IMR-90 (cell line): Measurements from ENCODE around the gene COPS4. TPM values are rescaled to one million over a fixed set of nuclear protein-coding genes. Genes with fewer than 3 reads are reported as not detected.

Experiments
- ATAC-seq: fragments of 200-7000 bp; cut with Tn5 transposase; 2 replicates; pipeline ENCODE4 v1.9.1; 2020; ENCODE audit warnings: low read depth, mild to moderate bottlenecking, moderate library complexity
- BruUV-seq: library from RNA; stranded (reverse); fragments of 400-500 nt; replicated peaks from 2 replicates; lab custom pipeline; 2021; lab: Mats Ljungman, UMichigan
- CTCF ChIA-PET: fragments of 300-600 bp; formaldehyde crosslinking; extraction: SDS; loops from one replicate; lab custom pipeline; 2021; ENCODE audit warnings: antibody characterized with exemption; lab: Yijun Ruan, JAX
- POLR2A ChIA-PET: fragments of 300-600 bp; sonication (Branson Sonifier 250); formaldehyde crosslinking; loops from one replicate; lab custom pipeline; 2022; ENCODE audit warnings: antibody characterized with exemption; ENCODE audit not compliant: unreplicated experiment; lab: Charles Lee
- DNase-seq: peaks from one replicate; pipeline ENCODE4 v3.0.0; 2013
- H2AFZ ChIP-seq: replicated peaks from 2 replicates; pipeline ENCODE3; 2013; ENCODE audit warnings: low read length, mild to moderate bottlenecking; ENCODE audit not compliant: poor library complexity
- H2AK5ac ChIP-seq: 2 replicates; pipeline ENCODE4 v1.6.1; 2013; ENCODE audit warnings: low read depth, low read length, inconsistent platforms
- H2AK9ac ChIP-seq: replicated peaks from 2 replicates; pipeline ENCODE3; 2013; ENCODE audit warnings: mild to moderate bottlenecking, low read depth, low read length, moderate library complexity; ENCODE audit not compliant: poor library complexity
- H2BK120ac ChIP-seq: 2 replicates; pipeline ENCODE4 v1.6.1; 2013; ENCODE audit warnings: low read depth, low read length, inconsistent platforms
- H2BK15ac ChIP-seq: 3 replicates; pipeline ENCODE4 v1.6.1; 2013; ENCODE audit warnings: low read depth, low read length, inconsistent platforms
- H2BK20ac ChIP-seq: 2 replicates; pipeline ENCODE4 v1.6.1; 2013; ENCODE audit warnings: low read depth, mild to moderate bottlenecking, inconsistent platforms, low read length, moderate library complexity
- H2BK5ac ChIP-seq: 2 replicates; pipeline ENCODE4 v1.6.1; 2013; ENCODE audit warnings: mild to moderate bottlenecking, low read depth, low read length, inconsistent platforms; ENCODE audit not compliant: poor library complexity, severe bottlenecking
- H3K14ac ChIP-seq: replicated peaks from 2 replicates; pipeline ENCODE4 v1.6.1; 2013; ENCODE audit warnings: low read depth, low read length, inconsistent platforms
- H3K18ac ChIP-seq: 2 replicates; pipeline ENCODE4 v1.6.1; 2013; ENCODE audit warnings: low read depth, low read length, control low read depth
- H3K23ac ChIP-seq: 2 replicates; pipeline ENCODE4 v1.6.1; 2013; ENCODE audit warnings: low read depth, low read length, inconsistent platforms
- H3K27ac ChIP-seq: 2 replicates; pipeline ENCODE4 v1.5.1; 2013; ENCODE audit warnings: mild to moderate bottlenecking, control low read depth, low read length; ENCODE audit not compliant: insufficient read depth
- H3K27me3 ChIP-seq: 2 replicates; pipeline ENCODE4 v1.6.1; 2013; ENCODE audit warnings: low read length; ENCODE audit not compliant: control insufficient read depth, insufficient read depth
- H3K36me3 ChIP-seq: 2 replicates; pipeline ENCODE4 v1.6.1; 2013; ENCODE audit warnings: low read length, mixed read lengths; ENCODE audit not compliant: control insufficient read depth, insufficient read depth
- H3K4ac ChIP-seq: 2 replicates; pipeline ENCODE4 v1.6.1; 2013; ENCODE audit warnings: low read depth, low read length, inconsistent platforms
- H3K4me1 ChIP-seq: 2 replicates; pipeline ENCODE4 v1.6.1; 2013; ENCODE audit warnings: low read length, mixed read lengths; ENCODE audit not compliant: control insufficient read depth, insufficient read depth
- H3K4me2 ChIP-seq: 2 replicates; pipeline ENCODE4 v1.6.1; 2013; ENCODE audit warnings: low read depth, mild to moderate bottlenecking, control low read depth, low read length, moderate library complexity
- H3K4me3 ChIP-seq: 2 replicates; pipeline ENCODE4 v1.5.1; 2013; ENCODE audit warnings: low read depth, mild to moderate bottlenecking, control low read depth, low read length, moderate library complexity; ENCODE audit not compliant: insufficient read depth
- H3K56ac ChIP-seq: 2 replicates; pipeline ENCODE4 v1.6.1; 2013; ENCODE audit warnings: low read length, inconsistent platforms; ENCODE audit not compliant: insufficient read depth; ENCODE audit errors: extremely low read depth
- H3K79me1 ChIP-seq, 2 experiments: 2 replicates each; pipeline ENCODE4 v1.6.1; 2013; ENCODE audit warnings: low read length in 2 of 2, inconsistent platforms in 1 of 2, low read depth in 1 of 2
- H3K9ac ChIP-seq: 2 replicates; pipeline ENCODE4 v1.6.1; 2013; ENCODE audit warnings: low read depth, low read length, control low read depth
- H3K9me1 ChIP-seq: 2 replicates; pipeline ENCODE4 v1.6.1; 2013; ENCODE audit warnings: low read length, inconsistent platforms; ENCODE audit not compliant: insufficient read depth
- H3K9me3 ChIP-seq: 2 replicates; pipeline ENCODE4 v1.6.1; 2013; ENCODE audit warnings: low read length; ENCODE audit not compliant: control insufficient read depth, insufficient read depth
- H4K20me1 ChIP-seq: 2 replicates; pipeline ENCODE4 v1.6.1; 2013; ENCODE audit warnings: low read length, inconsistent platforms; ENCODE audit not compliant: insufficient read depth
- H4K5ac ChIP-seq: 2 replicates; pipeline ENCODE4 v1.6.1; 2013; ENCODE audit warnings: mild to moderate bottlenecking, low read depth, low read length, control low read depth
- H4K8ac ChIP-seq, 2 experiments: 2 replicates each; pipeline ENCODE4 v1.6.1; 2013; ENCODE audit warnings: low read depth in 2 of 2, low read length in 2 of 2, control low read depth in 1 of 2, inconsistent platforms in 1 of 2
- H4K91ac ChIP-seq: 2 replicates; pipeline ENCODE4 v1.6.1; 2013; ENCODE audit warnings: low read depth, low read length, inconsistent platforms; ENCODE audit not compliant: insufficient read depth
- POLR2A ChIP-seq: IDR thresholded peaks from 2 replicates; pipeline ENCODE4 v1.6.1; 2012; ENCODE audit warnings: mild to moderate bottlenecking, low read depth, low read length
- WGBS, 2 experiments: methylation state at CpG; one replicate each; pipeline versions ENCODE4 v1.1.5 to v1.1.7; 2013; ENCODE audit warnings: missing lambda C conversion rate in 2 of 2; ENCODE audit not compliant: insufficient read length in 1 of 2; ENCODE audit errors: extremely low coverage in 2 of 2; 5-methylcytosine and 5-hydroxymethylcytosine counted together
- dilution Hi-C: fragments of 300-500 bp; cut with HindIII; formaldehyde crosslinking; loops from one replicate; pipeline ENCODE4 v1.14.3; 2018; ENCODE audit warnings: low sequenced_read_pairs; ENCODE audit not compliant: unreplicated experiment
- in situ Hi-C: fragments of 300-500 bp; cut with MboI; formaldehyde crosslinking; loops from 3 replicates; pipeline ENCODE4 v1.14.3; 2019; ENCODE audit warnings: low sequenced_read_pairs, inconsistent platforms, mixed read lengths
- intact Hi-C: fragments of 100-400 bp; cut with micrococcal nuclease; formaldehyde crosslinking; loops from 2 replicates; pipeline ENCODE4 v1.10.0; 2022
- polyA plus RNA-seq, 3 experiments: library from polyadenylated mRNA; depleted of rRNA; stranded (reverse); fragments of >200 nt; gene quantifications; 2 replicates each; pipeline ENCODE4 v1.2.3, GENCODE V29; 2012; ENCODE audit warnings: low replicate concordance in 1 of 3
- total RNA-seq: library from RNA; depleted of rRNA; stranded (reverse); fragments of >200 nt; gene quantifications from 2 replicates; pipeline ENCODE4 v1.2.3, GENCODE V29; 2012
- TF ChIP-seq, protein P1 (sequence below): fragments of 150-350 bp; IDR thresholded peaks from 2 replicates; pipeline ENCODE4 v1.6.1; 2017; ENCODE audit warnings: mild to moderate bottlenecking, antibody characterized with exemption, low read length, low read depth

The COPS4 gene
- total and polyA plus RNA-seq, 2 of the 4 experiments (the other 2 are of a cell fraction), result 40.1 to 115 TPM

DNA sequence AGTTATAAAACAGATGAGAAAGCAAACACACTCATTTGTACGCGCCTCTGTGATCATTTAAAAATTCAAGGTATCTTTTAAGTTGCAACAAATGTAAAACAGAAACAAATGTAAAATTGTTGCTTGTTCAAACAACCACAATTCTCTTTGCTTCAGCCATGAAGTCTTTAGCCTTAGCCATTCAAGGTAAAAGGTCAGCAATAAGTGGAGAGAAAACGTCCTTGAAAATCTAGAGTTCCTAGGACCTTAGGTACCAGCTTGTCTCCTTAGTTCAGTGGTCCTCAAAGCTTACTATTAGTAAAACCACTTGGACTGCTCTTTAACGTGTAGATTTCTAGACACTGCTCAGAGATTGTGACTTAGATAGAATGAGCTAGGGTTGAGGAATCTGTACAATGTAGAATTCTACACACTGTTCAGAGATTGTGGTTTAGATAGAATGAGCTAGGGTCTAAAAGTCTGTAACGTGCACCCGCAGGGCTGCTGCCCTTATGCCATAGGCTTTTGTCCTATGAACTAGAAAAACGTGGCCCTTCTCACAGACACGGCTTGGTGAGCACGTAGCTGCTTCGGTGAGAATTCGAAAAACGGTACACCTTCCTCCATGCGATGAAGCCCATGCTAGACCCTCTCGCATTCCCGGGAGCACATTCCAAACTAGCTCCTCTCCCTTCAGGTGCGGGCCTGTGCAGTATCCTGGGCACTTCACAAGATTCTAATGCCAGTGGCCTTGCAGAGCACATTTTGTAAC, 77.9 kb downstream of the COPS4 start (continued):
- TF ChIP-seq, protein P1, sequence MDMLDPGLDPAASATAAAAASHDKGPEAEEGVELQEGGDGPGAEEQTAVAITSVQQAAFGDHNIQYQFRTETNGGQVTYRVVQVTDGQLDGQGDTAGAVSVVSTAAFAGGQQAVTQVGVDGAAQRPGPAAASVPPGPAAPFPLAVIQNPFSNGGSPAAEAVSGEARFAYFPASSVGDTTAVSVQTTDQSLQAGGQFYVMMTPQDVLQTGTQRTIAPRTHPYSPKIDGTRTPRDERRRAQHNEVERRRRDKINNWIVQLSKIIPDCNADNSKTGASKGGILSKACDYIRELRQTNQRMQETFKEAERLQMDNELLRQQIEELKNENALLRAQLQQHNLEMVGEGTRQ, result no peak

DNA sequence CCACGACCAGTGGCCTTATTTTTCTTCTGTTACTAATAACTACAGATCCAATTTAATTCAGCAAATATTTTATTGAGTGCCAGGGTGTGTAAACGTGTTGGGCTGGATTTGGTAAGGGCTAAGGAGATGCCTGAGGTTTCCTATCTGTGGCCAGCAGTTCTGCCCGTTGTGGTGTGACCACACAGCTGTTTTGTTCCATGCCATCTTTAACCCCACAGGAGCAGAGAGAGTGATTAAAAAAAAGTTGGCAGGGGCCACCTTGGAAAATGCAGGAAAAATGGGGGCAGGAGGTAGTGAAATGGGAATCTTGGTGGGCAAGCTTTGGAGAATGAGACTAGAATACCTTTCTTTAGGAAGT, 78.4 kb downstream of the COPS4 start:
- intact Hi-C loops, result no loop called here
- ChIA-PET CTCF (interaction anchor here (1.0 kb wide), 1 partner anchor 39 kb away, joined by 3 read pairs; no protein-coding TSS in a partner anchor), POLR2A (no interaction called here)
- no peak overlapping the region for H2AK5ac ChIP-seq
- no peak overlapping the region for H3K18ac ChIP-seq
- no peak overlapping the region for H3K56ac ChIP-seq
- in situ Hi-C loops, result no loop called here
- H4K5ac ChIP-seq, result no peak overlapping the region
- H2AK9ac ChIP-seq, result no peak overlapping the region
- dilution Hi-C loops, result no loop called here
- H4K8ac ChIP-seq, result no peak overlapping the region
- no peak overlapping the region for H2BK5ac ChIP-seq
- no peaks in the 10 kb centered on the region for H4K20me1 ChIP-seq
- WGBS, 2 experiments, result no CpG with 5 or more reads among the region's 3 CpGs
- no peaks in the 10 kb centered on the region; the same call in 1 of the 2 replicates for H3K9me1 ChIP-seq
- no peak for TF ChIP-seq POLR2A
- H3K14ac ChIP-seq, result no peak overlapping the region
- peaks cover 1% of the 10 kb centered on the region; the same call in 1 of the 2 replicates for H3K4me1 ChIP-seq
- H2BK20ac ChIP-seq, result no peak overlapping the region; the same call in 1 of the 2 replicates
- no peaks in the 10 kb centered on the region for H3K9me3 ChIP-seq
- no peaks in the 10 kb centered on the region for H3K79me1 ChIP-seq
- H3K4me3 ChIP-seq, result no peak overlapping the region
- no peak overlapping the region for H3K4ac ChIP-seq
- H3K27ac ChIP-seq, result no peak overlapping the region
- no peaks in the 10 kb centered on the region for H3K36me3 ChIP-seq
- H2BK120ac ChIP-seq, result no peak overlapping the region
- no peak overlapping the region for H3K4me2 ChIP-seq
- ATAC-seq (no peak), DNase-seq (no peak)
- H2AFZ ChIP-seq, result no peak overlapping the region
- no peak overlapping the region for H3K9ac ChIP-seq
- 0 out of 2 replicates have a peak, but pooled peaks cover 1% of the 10 kb centered on the region for H3K27me3 ChIP-seq
- H4K91ac ChIP-seq, result no peak overlapping the region
- no peak overlapping the region for H3K23ac ChIP-seq
- BruUV-seq, result no TSS peak
- H2BK15ac ChIP-seq, result no peak overlapping the region
